H1 (cell line): Measurements from ENCODE around the gene APPL2. TPM values are rescaled to one million over a fixed set of nuclear protein-coding genes. Genes with fewer than 3 reads are reported as not detected.

ENCODE experiments used
- CTCF ChIA-PET: fragments of 300-600 bp; sonication (Branson Sonifier 250); formaldehyde crosslinking; loops from one replicate; lab custom pipeline; 2021; ENCODE audit not compliant: partially characterized antibody; lab: Charles Lee
- POLR2A ChIA-PET: fragments of 300-600 bp; sonication (Branson Sonifier 250); formaldehyde crosslinking; loops from one replicate; lab custom pipeline; 2021; ENCODE audit warnings: inconsistent platforms; ENCODE audit not compliant: partially characterized antibody; lab: Charles Lee
- DNase-seq, 2 experiments: peaks; one replicate each; pipeline versions ENCODE4 v3.0.0 to v3.0.0-alpha.2; 2010 to 2022; ENCODE audit warnings: low spot score in 2 of 2, low read depth in 1 of 2, mixed read lengths in 1 of 2
- FAIRE-seq: peaks from 2 replicates; lab custom pipeline; 2011; peaks lifted over from hg19 to GRCh38; lab: Jason Lieb, UNC
- H2AFZ ChIP-seq: 2 replicates; pipeline ENCODE4 v1.8.1; 2012; ENCODE audit warnings: low read length, inconsistent platforms
- H2AK5ac ChIP-seq: 2 replicates; pipeline ENCODE4 v1.6.1; 2013; ENCODE audit warnings: low read depth, low read length
- H2BK120ac ChIP-seq: replicated peaks from 2 replicates; pipeline ENCODE3; 2013; ENCODE audit warnings: low read depth, low read length, inconsistent platforms
- H2BK12ac ChIP-seq: 2 replicates; pipeline ENCODE4 v1.6.1; 2013; ENCODE audit warnings: low read depth, low read length
- H2BK15ac ChIP-seq: 2 replicates; pipeline ENCODE4 v1.6.1; 2013; ENCODE audit warnings: low read length
- H2BK20ac ChIP-seq: 2 replicates; pipeline ENCODE4 v1.6.1; 2013; ENCODE audit warnings: low read length
- H2BK5ac ChIP-seq: 2 replicates; pipeline ENCODE4 v1.6.1; 2013; ENCODE audit warnings: low read depth, low read length
- H3K14ac ChIP-seq: 2 replicates; pipeline ENCODE4 v1.6.1; 2013; ENCODE audit warnings: inconsistent platforms; ENCODE audit not compliant: insufficient read length
- H3K18ac ChIP-seq: 2 replicates; pipeline ENCODE4 v1.6.1; 2013; ENCODE audit warnings: low read length; ENCODE audit errors: extremely low read depth
- H3K23ac ChIP-seq: 2 replicates; pipeline ENCODE4 v1.6.1; 2013; ENCODE audit warnings: inconsistent platforms; ENCODE audit not compliant: insufficient read length
- H3K23me2 ChIP-seq: 2 replicates; pipeline ENCODE4 v1.6.1; 2013; ENCODE audit warnings: low read depth, low read length
- H3K27ac ChIP-seq: 2 replicates; pipeline ENCODE4 v1.6.1; 2011; ENCODE audit warnings: low read depth, low read length, inconsistent platforms
- H3K27me3 ChIP-seq, 4 experiments: replicated peaks in 1 of 4; 1 replicate in 1 of 4; 2 replicates in 3 of 4; pipeline versions ENCODE4 v1.6.1 to v1.8.1; 2011 to 2013; ENCODE audit warnings: low read length in 3 of 4, mild to moderate bottlenecking in 3 of 4, inconsistent platforms in 2 of 4, mixed read lengths in 2 of 4, moderate library complexity in 1 of 4; ENCODE audit not compliant: control insufficient read depth in 3 of 4, insufficient read depth in 3 of 4; ENCODE audit errors: extremely low read depth in 1 of 4
- H3K36me3 ChIP-seq, 4 experiments: 2 replicates each; pipeline versions ENCODE4 v1.6.1 to v1.8.1; 2011 to 2013; ENCODE audit warnings: mild to moderate bottlenecking in 4 of 4, low read length in 3 of 4, moderate library complexity in 2 of 4, control low read depth in 1 of 4, inconsistent platforms in 1 of 4; ENCODE audit not compliant: insufficient read depth in 4 of 4, control insufficient read depth in 2 of 4
- H3K4ac ChIP-seq: replicated peaks from 2 replicates; pipeline ENCODE3; 2013; ENCODE audit warnings: low read length, low read depth, mixed read lengths, inconsistent platforms; ENCODE audit not compliant: insufficient read length
- H3K4me1 ChIP-seq, 4 experiments: replicated peaks in 1 of 4; 1 replicate in 1 of 4; 2 replicates in 3 of 4; pipeline versions ENCODE4 v1.6.1 to v1.8.1; 2011 to 2013; ENCODE audit warnings: low read length in 3 of 4, inconsistent platforms in 2 of 4, mixed read lengths in 1 of 4; ENCODE audit not compliant: insufficient read depth in 4 of 4, control insufficient read depth in 3 of 4
- H3K4me2 ChIP-seq, 2 experiments: 2 replicates each; pipeline versions ENCODE4 v1.6.1 to v1.8.1; 2011 to 2013; ENCODE audit warnings: low read depth in 2 of 2, low read length in 2 of 2, control low read depth in 1 of 2, inconsistent platforms in 1 of 2, mild to moderate bottlenecking in 1 of 2; ENCODE audit not compliant: insufficient read depth in 1 of 2
- H3K4me3 ChIP-seq, 4 experiments: fragments of 200-600, 300-600 bp in 1 of 4; sonication (generic), shearing (Covaris generic), sonication (Bioruptor Twin) in 1 of 4; 2 replicates each; pipeline versions ENCODE4 v1.5.1 to v1.8.1; 2011 to 2016; ENCODE audit warnings: low read length in 4 of 4, low read depth in 3 of 4, control low read depth in 2 of 4, inconsistent platforms in 2 of 4, mild to moderate bottlenecking in 2 of 4, mixed read lengths in 1 of 4, moderate library complexity in 1 of 4; ENCODE audit not compliant: insufficient read depth in 2 of 4; ENCODE audit errors: extremely low read depth in 1 of 4
- H3K56ac ChIP-seq: replicated peaks from 2 replicates; pipeline ENCODE3; 2013; ENCODE audit warnings: low read depth, mild to moderate bottlenecking, mixed read lengths, low read length, inconsistent platforms; ENCODE audit not compliant: insufficient read length
- H3K79me1 ChIP-seq: 2 replicates; pipeline ENCODE4 v1.6.1; 2013; ENCODE audit warnings: low read depth, low read length, control low read depth
- H3K79me2 ChIP-seq, 2 experiments: 2 replicates each; pipeline versions ENCODE4 v1.6.1 to v1.8.1; 2012 to 2013; ENCODE audit warnings: low read length in 2 of 2, mild to moderate bottlenecking in 2 of 2, inconsistent platforms in 1 of 2; ENCODE audit not compliant: insufficient read depth in 2 of 2, control insufficient read depth in 1 of 2
- H3K9ac ChIP-seq, 4 experiments: replicated peaks in 1 of 4; 1 replicate in 1 of 4; 2 replicates in 3 of 4; pipeline versions ENCODE4 v1.6.1 to v1.8.1; 2011 to 2013; ENCODE audit warnings: low read depth in 3 of 4, low read length in 3 of 4, control low read depth in 2 of 4, mild to moderate bottlenecking in 2 of 4, moderate library complexity in 2 of 4, inconsistent platforms in 1 of 4; ENCODE audit errors: extremely low read depth in 1 of 4
- H3K9me3 ChIP-seq, 2 experiments: 2 replicates each; pipeline versions ENCODE4 v1.6.1 to v1.8.1; 2012 to 2013; ENCODE audit warnings: mild to moderate bottlenecking in 2 of 2, moderate library complexity in 2 of 2, control low read depth in 1 of 2, inconsistent platforms in 1 of 2, low read depth in 1 of 2, low read length in 1 of 2, mixed read lengths in 1 of 2; ENCODE audit not compliant: insufficient read depth in 2 of 2
- H4K20me1 ChIP-seq, 2 experiments: replicated peaks in 1 of 2; 2 replicates each; pipeline versions ENCODE3 to v1.8.1; 2011 to 2013; ENCODE audit warnings: inconsistent platforms in 2 of 2, low read length in 2 of 2, mild to moderate bottlenecking in 1 of 2; ENCODE audit not compliant: insufficient read depth in 2 of 2, control insufficient read depth in 1 of 2
- H4K5ac ChIP-seq: 2 replicates; pipeline ENCODE4 v1.6.1; 2013; ENCODE audit warnings: low read length, low read depth, mixed read lengths, inconsistent platforms; ENCODE audit not compliant: insufficient read length
- H4K8ac ChIP-seq: 2 replicates; pipeline ENCODE4 v1.8.0; 2013; ENCODE audit warnings: mild to moderate bottlenecking, moderate library complexity, low read length, inconsistent platforms; ENCODE audit not compliant: insufficient read depth; ENCODE audit errors: extremely low read depth
- H4K91ac ChIP-seq: replicated peaks from 2 replicates; pipeline ENCODE3; 2013; ENCODE audit warnings: low read length, mixed read lengths, inconsistent platforms; ENCODE audit not compliant: insufficient read length
- FOSL1 ChIP-seq: IDR thresholded peaks from 2 replicates; pipeline ENCODE4 v1.6.1; 2011; ENCODE audit warnings: mild to moderate bottlenecking, low read depth, low read length, moderate library complexity; ENCODE audit not compliant: insufficient read depth
- GABPA ChIP-seq: IDR thresholded peaks from 2 replicates; pipeline ENCODE4 v1.6.1; 2011; ENCODE audit warnings: mild to moderate bottlenecking, low read length, moderate library complexity, borderline replicate concordance; ENCODE audit not compliant: insufficient read depth
- GTF2F1 ChIP-seq: IDR thresholded peaks from 2 replicates; pipeline ENCODE4 v1.6.1; 2012; ENCODE audit warnings: low read depth, low read length, improper control_type of control experiment, borderline replicate concordance
- HDAC2 ChIP-seq, 2 experiments: fragments of 300-600 bp in 1 of 2; sonication (generic) in 1 of 2; IDR thresholded peaks; 2 replicates each; pipeline ENCODE4 v1.6.1; 2011 to 2012; ENCODE audit warnings: low read depth in 2 of 2, low read length in 2 of 2, mild to moderate bottlenecking in 2 of 2, moderate library complexity in 2 of 2, borderline replicate concordance in 1 of 2, inconsistent platforms in 1 of 2
- HDAC6 ChIP-seq: IDR thresholded peaks from one replicate; pipeline ENCODE4 v1.7.1; 2012; ENCODE audit warnings: low read depth, mild to moderate bottlenecking, inconsistent platforms, low read length, moderate library complexity
- JUN ChIP-seq: IDR thresholded peaks from 2 replicates; pipeline ENCODE4 v1.6.1; 2011; ENCODE audit warnings: low read depth, mild to moderate bottlenecking, improper control_type of control experiment, low read length
- POLR2AphosphoS5 ChIP-seq: IDR thresholded peaks from 2 replicates; pipeline ENCODE4 v1.6.1; 2011; ENCODE audit warnings: low read depth, low read length
- SIN3A ChIP-seq, 2 experiments: IDR thresholded peaks in 1 of 2; conservative IDR thresholded peaks in 1 of 2; 2 replicates each; pipeline ENCODE4 v1.6.1; 2011 to 2012; ENCODE audit warnings: low read length in 2 of 2, improper control_type of control experiment in 1 of 2, low read depth in 1 of 2, mild to moderate bottlenecking in 1 of 2
- SP1 ChIP-seq: IDR thresholded peaks from 2 replicates; pipeline ENCODE4 v1.6.1; 2011; ENCODE audit warnings: low read depth, low read length
- TAF1 ChIP-seq: IDR thresholded peaks from 2 replicates; pipeline ENCODE4 v1.6.1; 2011; ENCODE audit warnings: mild to moderate bottlenecking, low read depth, low read length
- TCF12 ChIP-seq: IDR thresholded peaks from 2 replicates; pipeline ENCODE4 v1.6.1; 2011; ENCODE audit warnings: low read depth, mild to moderate bottlenecking, low read length
- ZNF274 ChIP-seq: IDR thresholded peaks from 2 replicates; pipeline ENCODE4 v1.7.0; 2012; ENCODE audit warnings: low read length, borderline replicate concordance; ENCODE audit errors: extremely low read depth
- WGBS, 2 experiments: shearing (Covaris generic) in 1 of 2; methylation state at CpG; one replicate each; pipeline versions ENCODE4 v1.1.6 to v1.1.7; 2013 to 2015; ENCODE audit warnings: low lambda C conversion rate in 2 of 2, mixed read lengths in 2 of 2, inconsistent platforms in 1 of 2, low coverage in 1 of 2, missing lambda C conversion rate in 1 of 2; ENCODE audit not compliant: insufficient replicate concordance in 2 of 2, insufficient coverage in 1 of 2, insufficient read length in 1 of 2; ENCODE audit errors: extremely low coverage in 1 of 2, missing lambda C conversion rate in 1 of 2; 5-methylcytosine and 5-hydroxymethylcytosine counted together
- polyA plus RNA-seq, 7 experiments: library from polyadenylated mRNA; depleted of rRNA in 3 of 7; stranded (reverse) in 5 of 7; unstranded in 2 of 7; fragments of >200 nt in 5 of 7; fragments of 200-250 nt in 2 of 7; gene quantifications; 1 replicate in 5 of 7; 2 replicates in 1 of 7; 4 replicates in 1 of 7; pipeline versions ENCODE4 v1.2.1 to v1.2.3, GENCODE V29; 2011 to 2013; ENCODE audit warnings: missing spikeins in 2 of 7, mixed read lengths in 2 of 7
- total RNA-seq: library from RNA; stranded (reverse); fragmentation: NEBNext Ultra II Directional; extraction: Animal tissue kit (Norgen Biotek cat#: 25700); gene quantifications from 2 replicates; pipeline ENCODE4 v1.2.1, GENCODE V29; 2021

Gene APPL2
- total and polyA plus RNA-seq, 2 of the 8 experiments (the other 6 are each of a cell fraction or from before 2014, with no cell fraction given) = 8.9 to 22.9 TPM

DNA sequence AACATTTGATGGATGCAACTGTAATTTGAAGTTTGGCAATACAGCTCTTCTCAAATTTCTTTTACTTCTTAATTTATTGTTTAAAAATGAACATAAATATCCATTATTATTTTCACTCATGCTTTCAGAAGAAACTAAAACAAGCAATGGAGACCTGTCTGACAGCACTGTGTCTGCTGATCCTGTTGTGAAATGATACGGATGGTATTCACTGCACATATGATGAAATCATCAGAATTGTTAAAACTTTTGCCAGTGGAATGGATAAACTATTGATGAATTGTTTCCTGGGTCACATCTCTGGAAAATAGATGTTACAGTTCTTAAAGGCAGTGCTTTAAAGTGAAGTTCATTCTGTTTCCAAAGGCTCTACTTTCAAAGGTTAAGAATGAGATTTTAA lies 69.2 kb downstream of the APPL2 start:
- WGBS, 2 experiments = 100% methylated on average over 1 of the region's 1 CpG; no CpG with 5 or more reads in 1 of the 2 experiments

More for the DNA sequence above, 69.2 kb downstream of the APPL2 start:
- Histone ChIP-seq H2AFZ (no peak overlapping the region), H4K91ac (no peak overlapping the region), H3K23me2 (no peaks in the 10 kb centered on the region), H3K4me2 (no peak overlapping the region), H2BK120ac (no peak overlapping the region), H4K20me1 (no peaks in the 10 kb centered on the region), H2BK15ac (no peak overlapping the region), H3K27ac (no peak overlapping the region), H2BK5ac (no peak overlapping the region), H2BK12ac (no peak overlapping the region), H3K56ac (no peak overlapping the region), H3K4me3 (no peak overlapping the region), H4K8ac (no peak overlapping the region), H3K36me3 (peaks cover 0 to 61% (median 24%) of the 10 kb centered on the region in 4 experiments; a peak in 7 of 8 replicates), H3K23ac (no peak overlapping the region), H3K9me3 (no peaks in the 10 kb centered on the region), H3K79me1 (no peaks in the 10 kb centered on the region), H2BK20ac (no peak overlapping the region), H3K4ac (no peak overlapping the region), H3K14ac (no peak overlapping the region), H3K4me1 (no peaks in the 10 kb centered on the region), H3K9ac (no peak overlapping the region), H4K5ac (no peak overlapping the region), H3K18ac (no peak overlapping the region), H2AK5ac (no peak overlapping the region), H3K27me3 (no peaks in the 10 kb centered on the region), H3K79me2 (no peaks in the 10 kb centered on the region)
- FAIRE-seq (no peak), DNase-seq (no peak)
- TF ChIP-seq GTF2F1 = no peak
- TF ChIP-seq SP1 = no peak
- TF ChIP-seq HDAC6 = no peak
- no peak for TF ChIP-seq HDAC2 (IDR thresholded peaks at IDR 0.05; ENCODE audit: borderline replicate concordance in 1 of 2, low read depth in 2 of 2, low read length in 2 of 2)
- TF ChIP-seq ZNF274 = no peak
- TF ChIP-seq TCF12 = no peak
- TF ChIP-seq POLR2AphosphoS5 = no peak
- TF ChIP-seq TAF1 = no peak
- TF ChIP-seq FOSL1 = no peak
- TF ChIP-seq GABPA = no peak
- no peak for TF ChIP-seq SIN3A (conservative IDR thresholded peaks at IDR 0.05 in 1 of 2, IDR thresholded peaks at IDR 0.05 in 1 of 2; ENCODE audit: low read depth in 1 of 2, low read length in 2 of 2)
- no peak for TF ChIP-seq JUN
- CTCF ChIA-PET = interaction anchor here (1.2 kb wide), 1 partner anchor 217 kb away, joined by 3 read pairs; no protein-coding TSS in a partner anchor
- POLR2A ChIA-PET = no interaction called here
